Ammon's horn (tissue), 1 donor: ENCODE measurements around the gene TEX19.

Source experiments
- DNase-seq: peaks from one replicate; pipeline ENCODE4 v3.0.0-alpha.2; 2016; ENCODE audit warnings: low spot score

TEX19 gene

DNA sequence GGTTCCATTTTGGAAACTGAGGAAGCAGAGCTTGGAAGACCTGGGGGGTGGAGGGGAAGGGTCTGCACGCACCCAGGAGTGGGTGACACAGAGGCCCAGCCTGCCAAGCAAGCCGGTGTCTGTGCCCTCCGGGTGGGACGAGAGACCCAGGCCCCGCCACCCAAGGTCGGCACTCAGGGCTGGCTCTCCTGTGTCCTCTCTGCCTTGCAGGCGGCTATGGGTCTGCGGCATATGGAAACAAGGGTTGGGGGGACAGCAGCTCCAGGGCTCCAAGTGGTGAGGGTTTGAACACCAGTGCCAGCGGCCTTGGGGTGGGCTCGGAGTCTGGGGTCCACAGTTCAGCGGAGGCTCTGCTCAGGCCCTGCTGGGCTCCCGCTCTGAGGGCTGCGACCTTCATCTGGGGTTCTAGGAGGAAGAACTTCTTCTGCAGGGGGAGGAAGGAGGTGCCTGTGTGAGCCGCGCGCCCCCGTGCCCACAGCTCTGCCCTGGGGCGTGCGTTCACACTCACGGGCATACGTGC, 37.0 kb upstream of the TEX19 start:
- DNase-seq = no peak

DNA sequence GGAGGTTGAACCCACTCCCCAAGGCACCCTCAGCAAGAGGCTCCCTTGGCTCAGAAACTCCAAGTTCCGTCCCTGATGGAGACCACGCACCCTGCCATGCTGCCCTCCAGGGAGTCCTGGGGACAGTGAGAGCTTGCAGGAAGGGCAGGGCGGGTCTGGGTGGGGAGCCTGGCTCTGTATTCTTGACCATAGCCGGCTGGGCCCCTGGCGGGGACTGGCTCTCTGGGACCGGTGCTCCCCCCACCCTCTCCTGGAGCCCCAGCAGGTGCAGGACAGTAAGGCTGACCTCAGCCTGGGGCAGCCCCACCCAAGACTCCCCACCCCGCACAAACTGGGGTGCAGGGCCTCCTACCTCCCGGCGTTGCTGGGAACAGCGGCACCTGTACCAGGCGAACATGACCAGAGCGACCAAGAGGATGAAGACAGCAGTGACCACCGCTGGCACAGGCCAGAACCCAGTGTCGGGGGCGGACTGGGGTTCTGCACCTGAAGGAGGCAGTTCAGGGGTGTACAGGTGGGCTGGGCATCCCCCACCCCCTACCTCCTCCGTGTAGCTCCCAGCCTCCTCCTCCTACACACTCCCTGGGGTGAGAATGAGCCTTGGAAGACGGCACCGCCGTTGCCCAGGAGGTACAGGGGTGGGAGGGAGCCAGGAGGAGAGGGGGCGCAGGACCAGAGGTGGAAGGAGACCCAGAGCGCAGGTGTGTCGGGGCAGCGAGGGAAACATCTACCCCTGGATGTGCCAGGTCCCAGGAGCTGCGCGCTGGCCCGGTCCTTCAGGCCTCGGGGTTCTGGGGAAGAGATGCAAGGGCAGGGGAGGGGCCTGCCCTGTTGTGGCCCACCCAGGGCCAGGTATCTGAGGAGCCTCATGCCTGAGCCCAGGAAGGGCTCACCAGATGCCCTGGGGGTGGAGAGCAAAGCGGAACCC, 36.3 kb upstream of the TEX19 start:
- no peak for DNase-seq

DNA sequence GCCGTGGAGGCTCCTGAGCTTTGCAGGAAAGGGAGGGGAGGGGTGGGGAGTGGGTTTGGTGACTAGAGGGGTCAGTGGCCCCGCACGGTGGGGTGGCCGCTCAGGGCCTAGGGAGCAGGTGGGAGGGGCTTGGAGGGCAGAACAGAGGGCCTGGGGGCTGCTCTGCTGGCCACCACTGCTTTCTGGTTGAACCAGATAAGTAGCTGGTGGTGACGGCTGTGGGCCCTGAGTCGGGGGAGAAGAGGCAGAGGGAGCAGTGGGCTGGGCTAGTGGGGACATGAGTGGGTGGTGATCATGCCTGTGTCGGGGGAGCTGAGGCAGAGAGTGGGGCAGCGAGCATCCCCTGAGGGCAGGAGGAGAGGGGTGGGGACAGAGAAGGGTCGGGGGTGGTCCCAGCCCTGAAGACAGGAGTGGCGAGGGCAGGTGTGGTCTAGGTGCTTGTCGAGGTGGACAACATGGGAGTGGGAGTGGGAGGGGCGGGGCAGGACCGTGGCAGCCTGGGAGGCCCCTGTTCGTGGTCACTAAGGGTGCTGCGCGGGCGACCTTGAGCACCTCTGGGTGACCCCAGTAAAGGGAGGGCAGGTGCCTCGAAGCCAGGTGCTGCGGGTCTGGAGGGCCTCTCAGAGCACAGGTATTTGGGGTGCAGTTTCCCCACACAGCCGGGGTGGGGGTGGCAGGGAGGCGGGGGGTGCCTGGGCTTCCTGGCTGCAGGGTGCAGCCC, 35.4 kb upstream of the TEX19 start:
- DNase-seq = no peak

DNA sequence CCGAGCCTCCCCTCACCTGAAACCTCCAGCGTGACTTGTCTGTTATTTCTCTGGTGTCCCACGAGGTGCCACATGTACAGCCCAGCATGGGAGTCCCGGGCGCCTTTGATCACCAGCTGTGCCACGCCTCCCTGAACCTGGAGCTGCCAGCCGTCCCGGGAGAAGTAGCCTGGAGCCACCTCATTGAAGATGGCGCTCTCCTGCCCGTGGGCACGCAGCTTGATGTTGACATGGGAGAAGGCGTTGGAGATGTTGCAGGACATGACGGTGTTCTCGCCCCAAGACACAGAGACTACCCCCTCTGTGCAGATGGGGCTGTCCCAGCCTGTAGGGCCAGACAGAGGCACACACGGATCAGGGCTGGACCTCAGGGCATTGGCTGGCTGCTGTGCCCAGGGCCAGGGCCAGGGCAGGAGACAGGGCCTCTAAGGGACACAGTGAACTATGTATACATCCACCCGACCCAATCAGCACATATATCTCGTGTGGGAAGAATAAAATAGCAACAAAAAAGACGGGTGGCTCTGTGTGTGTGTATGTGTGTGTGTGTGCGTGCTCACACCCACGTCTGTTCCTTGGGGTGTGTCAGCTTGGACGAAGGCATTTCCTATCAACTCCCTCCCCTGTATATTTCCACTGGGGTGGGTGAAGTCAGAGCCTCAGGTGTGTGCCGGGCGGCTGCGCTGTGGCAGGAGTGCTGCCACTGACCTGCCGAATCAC, 34.3 kb upstream of the TEX19 start:
- no peak for DNase-seq

DNA sequence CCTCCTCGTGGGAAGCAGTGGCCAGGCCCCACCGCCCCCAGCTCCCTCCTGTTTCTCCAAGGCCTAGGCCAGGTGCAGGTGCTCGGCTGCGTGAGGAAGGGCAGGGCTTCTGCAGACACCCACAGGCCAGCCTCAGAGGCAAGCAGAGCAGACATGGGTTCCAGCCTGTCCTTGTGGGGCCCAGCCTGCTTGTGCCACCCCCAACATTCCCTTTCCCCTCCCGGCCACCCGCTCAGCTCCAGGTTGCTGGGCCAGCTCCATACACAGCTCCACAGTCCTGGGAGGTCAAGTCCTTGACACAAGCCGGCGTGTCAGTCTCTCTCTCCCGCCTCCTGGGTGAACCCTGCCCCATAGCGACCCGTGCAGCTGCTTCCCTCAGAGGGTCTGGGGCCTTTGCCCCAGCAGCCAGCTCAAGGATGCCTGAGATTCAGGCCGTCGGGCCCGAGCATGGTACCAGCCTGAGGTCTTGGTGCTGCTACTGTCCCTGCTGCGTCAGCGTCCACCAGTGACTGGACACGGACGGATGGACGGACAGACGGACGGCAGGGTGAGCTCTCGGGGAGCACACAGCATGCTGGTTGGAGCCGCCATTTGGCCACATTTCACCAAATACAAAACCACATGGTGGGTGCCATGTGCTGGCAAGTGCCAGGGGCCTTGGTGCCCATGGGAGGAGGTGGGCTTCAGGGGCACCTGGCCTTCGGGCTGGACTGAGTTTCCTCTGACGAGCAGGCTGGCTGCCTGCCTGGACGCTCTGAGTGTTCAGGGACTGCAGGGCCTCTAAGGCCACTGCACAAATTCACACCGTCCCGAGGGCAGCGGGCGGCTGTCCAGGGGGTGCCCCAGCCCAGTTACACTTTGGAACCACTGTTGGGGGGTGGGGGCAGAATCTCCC, 33.5 kb upstream of the TEX19 start:
- DNase-seq = no peak

DNA sequence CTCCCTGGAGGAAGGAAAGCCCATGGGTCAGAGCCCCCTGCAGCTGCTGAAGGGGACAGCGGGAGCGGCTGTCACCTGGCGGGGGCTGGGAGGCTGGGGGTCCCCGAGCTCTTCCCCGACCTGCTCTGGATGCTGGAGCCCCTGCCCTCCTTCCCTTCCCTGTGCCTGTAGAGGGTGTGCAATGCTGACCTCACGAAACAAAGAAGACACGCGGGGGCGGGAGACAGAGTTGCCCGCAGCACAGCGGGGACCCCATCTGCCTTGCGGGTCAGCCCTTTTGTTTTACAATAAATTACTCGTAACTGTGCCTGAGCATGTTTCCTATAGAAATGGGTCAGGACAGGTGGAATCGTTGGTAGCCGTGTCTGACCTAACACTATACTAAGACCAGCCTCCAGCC, 31.8 kb upstream of the TEX19 start:
- DNase-seq = no peak

DNA sequence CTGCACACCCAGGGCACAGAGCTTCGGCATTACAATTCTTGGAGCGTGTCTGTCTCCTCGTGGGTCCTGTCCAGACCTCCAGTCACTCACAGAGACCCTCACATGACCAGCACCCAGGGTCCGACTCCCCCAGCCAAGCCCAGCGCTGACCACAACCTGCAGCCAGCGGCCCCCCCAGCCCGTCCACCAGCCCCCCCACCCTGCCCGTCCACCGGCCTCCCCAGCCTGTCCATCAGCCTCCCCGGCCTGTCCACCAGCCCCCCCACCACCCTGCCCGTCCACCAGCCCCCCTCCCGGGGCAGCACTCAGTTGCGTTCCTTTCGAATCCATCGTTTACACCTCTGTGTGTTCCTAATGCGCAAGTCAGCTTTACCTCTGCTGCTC, 31.3 kb upstream of the TEX19 start:
- DNase-seq = no peak

DNA sequence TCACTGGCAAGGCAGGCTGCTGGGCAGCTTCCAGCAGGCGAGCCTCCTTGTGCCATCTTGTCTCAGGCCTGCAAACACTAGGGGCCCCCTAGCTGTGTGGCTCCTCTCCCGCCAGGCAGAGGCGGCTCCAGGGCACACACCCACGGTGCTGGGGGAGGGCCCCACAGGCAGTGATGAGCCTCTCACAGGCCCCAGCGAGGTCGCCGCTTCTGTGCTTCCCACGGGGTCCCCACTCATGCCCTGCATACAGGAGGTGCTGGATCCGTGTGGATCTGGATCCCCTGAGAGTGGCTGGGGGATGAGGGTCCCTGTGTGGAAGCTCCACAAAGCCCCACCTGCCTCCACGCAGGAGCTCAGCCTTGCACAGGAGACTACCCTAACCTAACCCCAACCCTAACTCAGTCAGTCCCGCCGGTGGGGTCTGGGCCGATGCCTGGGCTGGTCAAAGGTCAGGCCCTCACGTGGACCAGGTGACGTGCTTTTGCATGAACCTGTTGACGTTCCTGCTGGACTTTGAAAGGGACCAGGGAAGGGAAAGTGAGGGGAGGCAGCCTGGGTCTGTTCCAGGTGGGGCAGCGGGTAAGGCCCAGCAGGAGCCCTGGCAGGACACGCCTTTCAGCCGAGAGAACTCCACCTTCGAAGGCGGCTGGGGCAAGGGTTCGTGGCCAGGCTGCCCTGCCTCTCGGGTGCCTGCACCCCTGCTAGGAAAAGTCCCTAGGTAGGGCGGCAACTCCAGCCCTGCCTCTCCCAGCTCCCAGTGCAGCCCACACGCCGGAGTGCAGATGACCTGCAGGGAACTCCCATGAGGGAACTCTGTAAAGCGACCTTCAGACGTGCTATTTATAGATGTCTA, 30.7 kb upstream of the TEX19 start:
- no peak for DNase-seq

DNA sequence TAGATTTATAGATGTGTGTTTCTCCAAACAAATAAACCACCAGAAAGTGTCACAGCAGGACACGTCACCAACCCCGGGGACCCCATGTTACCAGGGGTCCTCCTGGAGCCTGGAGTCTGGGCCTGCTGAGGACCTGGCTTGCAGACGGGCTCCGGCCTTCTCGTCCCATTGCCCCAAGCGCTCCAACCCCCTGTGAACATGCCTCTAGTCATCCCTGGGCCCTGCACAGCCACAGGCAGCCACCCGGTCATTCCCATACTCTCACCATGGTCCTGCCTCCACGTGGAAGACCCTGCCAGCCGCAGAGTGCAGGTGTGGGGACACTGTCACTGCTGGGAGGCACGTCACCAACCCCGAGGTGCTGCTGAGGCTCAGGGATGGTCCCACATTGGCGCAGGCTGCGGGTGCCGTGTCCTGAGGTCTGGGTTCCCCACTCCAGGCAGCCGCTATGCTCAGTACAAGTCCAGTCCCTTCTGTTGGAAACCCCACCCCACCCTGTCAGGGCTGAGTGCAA, 30.0 kb upstream of the TEX19 start:
- no peak for DNase-seq

DNA sequence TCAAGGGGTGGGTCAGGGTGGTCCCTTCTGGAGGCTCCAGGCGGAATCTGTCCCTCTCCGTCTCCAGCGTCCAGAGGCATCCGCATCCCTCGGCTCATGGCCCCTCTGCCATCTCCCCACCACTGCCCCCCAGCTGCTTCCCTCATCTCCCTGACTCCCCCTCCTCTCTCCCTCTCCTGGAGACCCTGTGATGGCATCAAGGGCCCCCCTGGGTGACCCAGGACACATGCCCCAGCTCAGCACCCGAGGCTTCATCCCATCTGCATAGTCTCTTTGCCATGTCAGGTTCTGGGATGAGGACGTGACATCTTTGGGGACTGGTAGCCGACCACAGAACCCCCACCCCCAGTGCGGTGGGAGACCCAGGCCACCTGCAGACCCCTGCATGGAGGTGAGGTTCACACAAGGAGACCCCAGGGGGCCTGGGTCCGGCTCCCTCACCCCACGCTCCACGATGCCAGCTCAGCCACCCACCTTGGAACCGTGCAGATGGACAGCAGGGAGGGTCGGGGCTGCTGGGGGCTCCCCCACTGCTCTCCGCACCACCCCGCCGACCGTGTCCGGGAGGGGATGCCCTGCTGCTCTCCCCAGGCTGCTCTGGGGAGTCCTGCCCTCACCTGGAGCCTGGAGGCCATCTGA, 29.2 kb upstream of the TEX19 start:
- no peak for DNase-seq

DNA sequence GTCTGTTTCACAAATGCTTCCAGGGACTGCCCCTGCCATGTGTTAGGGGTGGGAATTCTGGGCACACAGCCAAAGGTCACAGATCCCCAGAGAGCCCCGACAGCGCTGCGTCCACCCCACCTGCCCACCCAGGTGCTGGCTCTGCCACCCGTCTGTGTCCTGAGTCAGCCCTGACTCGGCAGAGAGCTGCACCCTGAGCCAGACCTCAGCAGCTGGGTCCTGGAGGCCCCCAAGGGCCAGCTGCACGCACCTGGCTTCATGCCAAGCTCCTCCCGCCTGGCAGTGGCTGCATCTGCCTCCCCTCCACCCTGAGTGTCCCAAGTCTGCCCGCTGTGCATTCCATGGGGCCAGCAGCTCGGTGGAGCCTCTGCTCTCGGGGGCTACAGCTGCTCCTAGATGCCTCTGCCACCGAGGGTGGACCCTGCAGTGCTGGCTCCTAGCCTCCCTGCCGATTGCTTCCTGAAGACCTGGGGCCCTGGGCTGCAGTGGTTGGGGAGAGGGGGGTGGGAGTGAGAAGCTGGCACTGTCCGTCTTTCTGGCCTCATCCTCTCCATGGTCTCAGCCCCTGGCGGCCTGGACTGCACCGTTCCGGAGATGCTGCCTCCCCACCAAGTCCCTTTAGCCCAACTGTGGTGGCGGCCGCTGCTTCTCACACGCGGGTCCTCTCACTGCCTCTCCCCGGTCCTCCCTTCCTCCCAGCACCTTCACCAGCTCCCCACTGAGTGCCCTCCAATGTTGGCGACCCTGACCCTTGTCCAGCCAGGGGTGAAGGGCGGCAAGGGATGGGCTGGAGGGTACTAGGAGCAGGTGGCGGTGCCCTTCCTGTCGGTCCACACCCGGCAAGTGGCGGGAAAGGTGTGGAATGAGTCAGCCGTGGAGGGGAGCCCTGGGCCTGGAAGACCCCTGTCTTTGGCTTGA, 28.5 kb upstream of the TEX19 start:
- peak; percentile 38 for DNase-seq

DNA sequence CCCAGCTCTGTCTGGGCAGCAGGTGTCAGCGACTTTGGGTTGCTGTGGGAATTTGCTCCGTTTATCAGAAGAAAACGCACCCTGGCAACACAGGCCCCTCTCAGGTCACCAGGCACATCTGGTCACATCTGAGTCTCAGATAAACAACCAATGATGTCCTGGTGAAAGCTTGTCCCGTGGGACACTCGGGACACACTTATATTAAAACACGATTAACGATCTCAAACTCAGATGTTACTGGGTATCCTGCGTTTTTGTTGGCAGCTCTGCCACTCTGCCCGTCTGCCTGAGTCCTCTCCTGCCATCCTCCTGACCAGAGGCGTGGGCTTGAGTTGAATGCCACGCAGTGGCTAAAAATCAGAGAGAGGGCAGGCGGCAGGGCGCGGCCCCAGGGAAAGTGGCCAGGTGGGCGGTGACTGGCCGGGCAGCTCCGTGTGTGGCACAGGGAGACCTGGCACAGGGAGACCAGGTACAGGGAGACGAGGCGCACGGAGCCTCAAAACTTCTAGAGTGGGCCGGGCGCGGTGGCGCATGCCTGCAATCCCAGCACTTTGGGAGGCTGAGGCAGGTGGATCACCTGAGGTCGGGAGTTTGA, 27.6 kb upstream of the TEX19 start:
- no peak for DNase-seq

DNA sequence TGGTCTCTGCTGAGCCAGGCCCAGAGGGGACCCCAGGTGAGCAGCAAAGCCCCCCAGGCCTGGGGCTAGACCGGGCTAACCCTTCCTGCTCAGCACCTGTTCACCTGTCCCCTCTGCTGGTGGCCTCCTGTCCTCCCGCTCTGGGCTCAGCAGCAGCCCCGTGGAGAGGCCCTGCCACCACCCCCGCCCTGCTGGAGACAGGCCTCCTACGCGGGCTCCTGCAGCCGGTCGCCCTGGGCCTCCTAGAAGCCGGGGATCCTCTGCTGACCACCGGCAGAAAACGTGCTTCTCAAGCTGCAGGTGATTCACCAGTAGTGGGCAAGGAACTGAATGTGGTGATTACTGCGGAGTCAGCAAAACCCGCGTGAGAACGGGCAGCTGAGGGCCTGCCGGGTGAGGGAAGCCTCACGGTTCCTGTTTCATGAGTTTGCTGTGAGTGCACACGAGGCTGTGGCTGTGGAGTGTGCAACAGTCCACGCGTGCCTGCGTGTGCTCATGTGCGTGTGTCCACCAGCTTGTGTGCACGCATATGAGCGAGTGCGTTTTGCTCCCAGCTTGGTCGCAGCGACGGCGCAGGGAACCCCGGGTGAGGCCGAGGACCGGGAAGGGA, 26.3 kb upstream of the TEX19 start:
- peak; percentile 52 for DNase-seq

DNA sequence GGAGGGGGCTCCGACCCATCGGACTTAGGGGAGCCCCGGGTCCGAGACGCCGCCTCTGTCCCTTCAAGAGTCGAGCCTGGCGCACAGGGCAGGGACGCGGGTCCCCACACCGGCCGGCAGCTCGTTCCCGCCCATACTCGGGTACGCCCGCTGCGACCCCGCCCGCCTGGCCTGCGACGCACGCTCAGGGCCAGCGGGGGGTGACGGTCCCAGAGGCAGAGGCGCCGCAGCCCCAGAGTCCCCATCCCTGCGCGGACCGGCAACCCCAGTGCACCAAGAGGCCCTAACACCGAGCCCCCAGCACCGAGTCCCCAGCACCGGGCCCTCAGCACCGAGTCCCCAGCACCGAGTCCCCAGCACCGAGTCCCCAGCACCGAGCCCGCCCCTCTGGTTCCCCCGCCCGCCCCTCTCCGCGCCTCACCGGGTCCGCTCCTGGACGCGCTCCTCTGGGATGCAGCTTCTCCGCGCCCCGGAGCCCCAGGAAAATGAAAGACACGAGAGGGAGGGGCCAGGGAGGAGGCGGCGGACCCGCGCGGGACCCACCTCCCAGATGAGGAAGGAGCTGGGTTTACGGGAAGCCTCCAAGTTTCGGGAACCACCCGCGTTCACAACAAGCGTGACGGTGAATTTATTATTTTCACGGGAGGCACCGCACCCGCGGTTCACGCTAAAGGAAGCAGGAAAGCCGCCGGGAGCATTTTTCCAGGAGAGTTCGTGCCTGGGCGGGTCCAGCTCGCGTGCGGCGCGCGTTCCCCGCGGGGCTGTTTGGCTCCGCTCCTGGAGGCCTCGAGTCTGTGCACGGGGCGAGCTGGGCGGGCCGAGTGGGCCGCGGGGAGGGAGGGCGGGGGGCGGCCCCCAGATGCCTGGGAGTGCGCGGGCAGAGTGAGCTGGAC, 25.5 kb upstream of the TEX19 start, which contains the start of gene SECTM1:
Gene SECTM1, minus strand, starts transcription at position 488 of the 893 bp plus-strand sequence. CDS start 6,526 bp downstream, outside the sequence.
- DNase-seq = no peak

DNA sequence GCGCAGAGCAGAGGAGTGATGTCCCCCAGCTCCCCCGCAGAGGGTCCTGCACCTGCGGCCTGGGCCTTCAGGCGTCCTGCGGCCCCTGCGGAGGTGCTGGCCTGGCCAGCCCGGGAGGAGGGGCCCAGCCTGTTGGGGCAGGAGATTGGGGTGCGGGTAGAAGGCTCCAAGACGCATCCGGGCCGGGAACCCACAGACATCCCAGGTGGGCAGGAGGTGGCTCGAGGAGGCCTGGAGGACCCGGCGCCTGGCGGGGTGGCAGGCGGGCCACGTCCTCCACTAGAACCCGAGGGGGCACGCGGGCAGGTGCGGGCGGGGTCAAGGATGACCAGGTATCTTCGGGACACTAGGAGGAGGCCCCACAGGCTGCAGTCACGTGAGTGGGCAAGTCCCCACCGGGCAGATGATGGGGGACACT, 24.8 kb upstream of the TEX19 start:
- no peak for DNase-seq

DNA sequence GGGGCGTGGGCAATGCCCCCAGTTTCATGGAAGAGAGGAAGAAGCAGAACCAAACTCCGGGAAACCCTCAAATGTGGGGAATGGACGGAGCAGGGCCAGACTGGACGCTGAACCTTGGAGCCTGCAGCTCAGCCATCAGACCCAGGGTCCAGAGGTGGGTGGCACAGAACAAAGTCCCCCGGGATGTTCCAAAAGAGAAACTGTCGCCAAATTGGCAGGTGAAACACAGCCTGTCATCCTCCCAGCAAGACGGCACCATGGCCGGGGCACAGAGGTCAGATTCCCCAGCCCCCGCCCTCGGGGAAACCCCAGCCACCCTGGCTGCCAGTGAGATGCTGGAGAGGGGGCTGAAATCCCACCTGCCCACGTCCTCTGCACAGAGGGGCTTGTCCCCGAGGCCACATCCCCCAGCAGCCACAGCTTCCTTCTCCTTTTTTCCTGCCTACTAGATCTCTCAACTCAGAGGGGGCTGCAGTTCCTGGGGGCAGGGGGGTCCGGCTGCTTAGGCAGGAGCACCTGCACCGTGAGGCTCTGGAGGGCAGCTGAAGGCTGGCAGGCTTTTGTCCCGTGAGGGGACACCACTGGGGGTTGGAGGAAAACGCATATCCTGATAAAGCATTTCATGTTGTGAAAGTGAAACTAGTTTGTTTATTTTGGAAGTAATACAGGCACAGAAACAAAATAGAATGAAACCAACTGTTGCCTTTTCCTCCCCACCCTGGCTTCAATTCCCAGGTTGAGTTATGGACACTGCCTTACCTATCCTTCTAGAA, 24.2 kb upstream of the TEX19 start:
- DNase-seq = no peak
